Body of pancreas (tissue), 4 donors: ENCODE results near the gene LAMC2. TPM values are rescaled to one million over a fixed set of nuclear protein-coding genes. Genes with fewer than 3 reads are reported as not detected.

Experiments used
- ATAC-seq: fragments of 150-250 bp; one replicate; pipeline ENCODE4 v1.9.1; 2016
- DNase-seq, 4 donors: peaks; one replicate each; pipeline ENCODE4 v3.0.0-alpha.2; 2019
- H3K27ac ChIP-seq, 4 donors: fragments of 200-600 bp; sonication (generic); 1 replicate in 3 of 4; 2 replicates in 1 of 4; pipeline versions ENCODE4 v1.5.1 to v1.6.1; 2016 to 2019; ENCODE audit warnings: mild to moderate bottlenecking in 1 of 4, mixed read lengths in 1 of 4, moderate library complexity in 1 of 4
- H3K27me3 ChIP-seq, 2 donors: fragments of 200-600 bp; sonication (generic); one replicate each; pipeline ENCODE4 v1.6.0; 2016; ENCODE audit warnings: mild to moderate bottlenecking in 1 of 2
- H3K36me3 ChIP-seq, 2 donors: fragments of 200-600 bp; sonication (generic); replicated peaks in 1 of 2; 2 replicates each; pipeline ENCODE4 v1.5.1; 2016; ENCODE audit warnings: low read depth in 2 of 2; ENCODE audit not compliant: insufficient read depth in 1 of 2
- H3K4me1 ChIP-seq: fragments of 200-600 bp; sonication (generic); one replicate; pipeline ENCODE4 v1.6.0; 2016
- H3K4me3 ChIP-seq, 2 donors: fragments of 200-600 bp; sonication (generic); 1 replicate in 1 of 2; 2 replicates in 1 of 2; pipeline ENCODE4 v1.5.1; 2016 to 2019
- H3K9me3 ChIP-seq, 3 donors: fragments of 200-600 bp; sonication (generic); 1 replicate in 2 of 3; 2 replicates in 1 of 3; pipeline ENCODE4 v1.5.1; 2016
- POLR2A ChIP-seq, 3 donors: fragments of 450-650 bp; IDR thresholded peaks; one replicate each; pipeline ENCODE4 v1.6.1; 2016; ENCODE audit warnings: antibody characterized with exemption in 3 of 3, mild to moderate bottlenecking in 2 of 3
- WGBS, 2 donors: methylation state at CpG; one replicate each; pipeline ENCODE4 v1.1.5; 2017; 5-methylcytosine and 5-hydroxymethylcytosine counted together
- intact Hi-C: fragments of 100-400 bp; cut with DNase I; formaldehyde crosslinking; loops from one replicate; pipeline ENCODE4 v1.15.1; 2023
- total RNA-seq, 2 donors: library from RNA; depleted of rRNA; stranded (reverse); fragments of >200 nt; gene quantifications; one replicate each; pipeline ENCODE4 v1.1.0, GENCODE V29; 2016
- TF ChIP-seq, protein P1 (sequence below), 7 experiments: fragments of 450-650 bp in 4 of 7; fragments of 200-600 bp in 3 of 7; sonication (generic) in 3 of 7; IDR thresholded peaks; one replicate each; pipeline ENCODE4 v1.5.1; 2016 to 2019; ENCODE audit warnings: antibody characterized with exemption in 7 of 7

Gene LAMC2
- total RNA-seq, 2 donors from 2014 or later = 3.6 to 6.7 TPM

DNA sequence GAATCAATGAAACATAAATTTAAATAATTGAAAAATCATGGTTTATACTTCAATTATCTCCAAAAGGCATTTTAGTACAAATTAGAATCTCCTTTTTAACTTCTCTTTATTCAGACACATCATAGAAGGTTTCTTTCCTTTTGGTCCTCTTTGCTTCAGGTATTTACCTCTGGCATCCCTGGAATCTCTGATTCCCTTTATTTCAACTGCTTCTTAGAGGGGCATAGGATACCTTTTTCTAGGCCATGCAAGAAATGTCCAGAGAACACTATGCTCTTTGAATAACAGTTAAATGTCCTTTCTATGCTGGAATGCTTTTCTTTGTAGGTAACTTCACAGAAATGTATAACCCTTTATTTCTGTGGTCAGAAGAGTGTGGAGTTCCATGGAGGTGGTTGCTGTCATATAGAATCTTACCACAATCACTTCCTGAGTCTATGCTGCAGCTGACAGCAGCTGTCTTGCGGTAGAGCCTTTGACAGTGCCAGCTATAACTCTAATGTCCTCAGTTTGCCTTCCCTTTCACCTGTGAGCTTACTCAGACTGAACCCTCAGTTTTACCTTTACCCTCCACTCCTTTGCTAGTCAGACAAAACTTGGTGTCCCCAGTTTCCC lies 8.6 kb downstream of the LAMC2 start:
- Histone ChIP-seq H3K4me3 (no peak overlapping the region), H3K36me3 (no peaks in the 10 kb centered on the region), H3K27ac (no peak overlapping the region), H3K4me1 (no peaks in the 10 kb centered on the region), H3K27me3 (peaks cover 0 to 5% of the 10 kb centered on the region in 2 donors), H3K9me3 (no peaks in the 10 kb centered on the region)
- intact Hi-C loops = no loop called here
- WGBS, 2 donors = 77 to 83% methylated on average over 1 of the region's 1 CpG
- DNase-seq = no peak
- TF ChIP-seq POLR2A (IDR thresholded peaks at IDR 0.05) = no peak
- TF ChIP-seq, protein P1, sequence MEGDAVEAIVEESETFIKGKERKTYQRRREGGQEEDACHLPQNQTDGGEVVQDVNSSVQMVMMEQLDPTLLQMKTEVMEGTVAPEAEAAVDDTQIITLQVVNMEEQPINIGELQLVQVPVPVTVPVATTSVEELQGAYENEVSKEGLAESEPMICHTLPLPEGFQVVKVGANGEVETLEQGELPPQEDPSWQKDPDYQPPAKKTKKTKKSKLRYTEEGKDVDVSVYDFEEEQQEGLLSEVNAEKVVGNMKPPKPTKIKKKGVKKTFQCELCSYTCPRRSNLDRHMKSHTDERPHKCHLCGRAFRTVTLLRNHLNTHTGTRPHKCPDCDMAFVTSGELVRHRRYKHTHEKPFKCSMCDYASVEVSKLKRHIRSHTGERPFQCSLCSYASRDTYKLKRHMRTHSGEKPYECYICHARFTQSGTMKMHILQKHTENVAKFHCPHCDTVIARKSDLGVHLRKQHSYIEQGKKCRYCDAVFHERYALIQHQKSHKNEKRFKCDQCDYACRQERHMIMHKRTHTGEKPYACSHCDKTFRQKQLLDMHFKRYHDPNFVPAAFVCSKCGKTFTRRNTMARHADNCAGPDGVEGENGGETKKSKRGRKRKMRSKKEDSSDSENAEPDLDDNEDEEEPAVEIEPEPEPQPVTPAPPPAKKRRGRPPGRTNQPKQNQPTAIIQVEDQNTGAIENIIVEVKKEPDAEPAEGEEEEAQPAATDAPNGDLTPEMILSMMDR (IDR thresholded peaks at IDR 0.05) = no peak
- no peak for ATAC-seq

DNA sequence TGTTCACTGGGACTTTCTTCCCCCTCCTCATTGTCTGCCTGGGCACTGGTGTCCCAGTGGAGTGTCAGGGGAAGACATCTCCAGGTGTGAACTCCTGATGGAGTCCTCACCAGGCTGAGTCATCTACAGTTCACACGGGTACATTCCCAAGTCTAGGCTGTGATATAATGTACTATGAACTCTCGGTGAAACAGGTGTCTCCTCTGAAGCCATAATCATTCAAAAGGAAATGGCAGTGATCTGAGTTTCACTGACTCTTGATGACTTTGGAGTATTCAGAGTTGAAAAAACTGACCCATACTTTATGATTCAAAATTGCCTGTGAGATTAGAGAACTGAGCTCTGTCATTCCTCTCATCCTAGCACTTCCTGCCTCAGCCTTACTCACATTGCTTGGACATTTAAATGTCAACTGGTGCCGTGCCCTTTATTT lies 9.1 kb downstream of the LAMC2 start:
- intact Hi-C loops = no loop called here
- ATAC-seq (no peak), DNase-seq (no peak)
- Histone ChIP-seq H3K4me1 (no peaks in the 10 kb centered on the region), H3K36me3 (no peaks in the 10 kb centered on the region), H3K27me3 (peaks cover 0 to 5% of the 10 kb centered on the region in 2 donors), H3K9me3 (no peaks in the 10 kb centered on the region), H3K4me3 (no peak overlapping the region), H3K27ac (no peak overlapping the region)
- WGBS, 2 donors = 36 to 50% methylated on average over 3 of the region's 3 CpGs
- no peak for TF ChIP-seq POLR2A (IDR thresholded peaks at IDR 0.05)
- TF ChIP-seq, protein P1 (IDR thresholded peaks at IDR 0.05) = no peak

DNA sequence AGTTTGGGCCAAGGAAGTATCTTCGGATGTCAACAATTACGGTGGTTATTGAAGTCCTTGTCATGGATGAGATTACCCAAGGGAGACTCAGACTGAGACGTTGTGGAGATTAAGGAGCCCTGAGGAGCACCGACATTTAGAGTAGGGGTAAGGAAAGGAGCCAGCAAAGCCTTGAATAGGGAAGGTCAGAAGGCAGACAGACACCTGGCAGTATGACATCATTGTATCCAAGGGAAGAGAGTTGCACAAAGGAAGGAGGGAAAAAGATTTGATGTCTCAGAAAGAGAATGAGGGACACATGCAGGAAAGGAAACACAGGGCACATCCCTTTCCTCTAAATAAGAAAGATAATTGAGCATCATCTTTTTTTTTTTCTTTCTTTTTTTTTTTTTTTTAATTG lies 11.7 kb downstream of the LAMC2 start:
- WGBS, 2 donors = 67 to 74% methylated on average over 4 of the region's 4 CpGs
- no peaks in the 10 kb centered on the region for H3K9me3 ChIP-seq
- TF ChIP-seq, protein P1 (IDR thresholded peaks at IDR 0.05) = no peak
- no peak for TF ChIP-seq POLR2A (IDR thresholded peaks at IDR 0.05)
- H3K27me3 ChIP-seq = peaks cover 0 to 5% of the 10 kb centered on the region in 2 donors
- intact Hi-C loops = no loop called here
- H3K4me1 ChIP-seq = no peaks in the 10 kb centered on the region
- no peak overlapping the region for H3K4me3 ChIP-seq
- no peaks in the 10 kb centered on the region for H3K36me3 ChIP-seq
- ATAC-seq (no peak), DNase-seq (no peak)
- H3K27ac ChIP-seq = no peak overlapping the region

DNA sequence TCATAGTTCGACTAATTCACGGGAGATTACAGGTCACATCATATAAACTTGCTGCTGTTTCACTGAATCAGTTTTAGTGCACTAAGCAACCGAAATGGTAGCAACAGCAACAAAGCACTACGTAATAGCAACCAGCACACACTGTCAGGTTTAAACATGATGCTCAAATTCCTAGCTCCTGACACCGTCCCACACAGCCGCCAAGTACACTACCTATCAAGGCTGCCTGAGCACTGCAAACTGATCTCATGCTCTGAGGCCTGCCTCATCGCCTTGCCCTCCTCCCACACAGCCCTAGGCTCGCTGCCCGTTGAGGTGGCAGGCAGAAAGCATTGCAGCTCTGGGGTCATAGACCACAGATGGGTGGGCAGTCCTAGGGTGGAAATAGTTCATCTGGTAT lies 12.4 kb downstream of the LAMC2 start:
- Histone ChIP-seq H3K27me3 (peaks cover 0 to 5% of the 10 kb centered on the region in 2 donors), H3K9me3 (no peaks in the 10 kb centered on the region), H3K4me1 (no peaks in the 10 kb centered on the region), H3K27ac (no peak overlapping the region), H3K4me3 (no peak overlapping the region), H3K36me3 (no peaks in the 10 kb centered on the region)
- intact Hi-C loops = no loop called here
- DNase-seq (no peak), ATAC-seq (no peak)
- no peak for TF ChIP-seq POLR2A (IDR thresholded peaks at IDR 0.05)
- TF ChIP-seq, protein P1 (IDR thresholded peaks at IDR 0.05) = no peak
- 79 to 81% methylated on average over 9 of the region's 9 CpGs for WGBS, 2 donors

DNA sequence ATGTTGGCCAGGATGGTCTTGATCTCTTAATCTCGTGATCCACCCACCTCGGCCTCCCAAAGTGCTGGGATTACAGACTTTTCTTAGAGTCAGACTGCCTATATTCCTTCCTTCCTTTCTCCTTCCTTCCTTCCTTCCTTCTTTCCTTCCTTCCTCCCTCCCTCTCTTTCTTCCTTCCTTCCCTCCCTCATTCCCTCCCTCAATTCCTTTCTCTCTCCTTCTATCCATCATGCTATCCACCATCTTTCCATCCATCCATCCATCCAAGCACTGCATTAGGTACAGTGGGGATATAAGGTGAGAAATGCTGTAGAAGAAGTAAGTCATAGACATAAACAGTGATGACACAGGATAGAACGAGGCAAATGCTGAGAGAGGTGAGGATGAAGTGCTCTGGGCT lies 13.2 kb downstream of the LAMC2 start:
- intact Hi-C loops = no loop called here
- 83 to 87% methylated on average over 3 of the region's 3 CpGs for WGBS, 2 donors
- Histone ChIP-seq H3K36me3 (no peaks in the 10 kb centered on the region), H3K4me3 (no peak overlapping the region), H3K9me3 (no peaks in the 10 kb centered on the region), H3K4me1 (no peaks in the 10 kb centered on the region), H3K27me3 (peaks cover 0 to 5% of the 10 kb centered on the region in 2 donors), H3K27ac (no peak overlapping the region)
- no peak for TF ChIP-seq POLR2A (IDR thresholded peaks at IDR 0.05)
- TF ChIP-seq, protein P1 (IDR thresholded peaks at IDR 0.05) = no peak
- ATAC-seq = no peak
- no peak for DNase-seq
